GM18517 (cell line): Measurements from ENCODE around the gene OR5A2.
A peak's percentile ranks its signal among the peaks of the same experiment; 100 is the strongest.
"Not testable (repeated sequence)": the region's sequence is repeated elsewhere in the genome, so short reads cannot be mapped to it uniquely, and the experiment has no call there.

Experiments
- ATAC-seq: cut with Tn5 transposase; IDR thresholded peaks from one replicate; pipeline ENCODE4 v1.9.1; 2021; ENCODE audit warnings: mild to moderate bottlenecking, moderate library complexity; ENCODE audit not compliant: unreplicated experiment

The OR5A2 gene, protein sequence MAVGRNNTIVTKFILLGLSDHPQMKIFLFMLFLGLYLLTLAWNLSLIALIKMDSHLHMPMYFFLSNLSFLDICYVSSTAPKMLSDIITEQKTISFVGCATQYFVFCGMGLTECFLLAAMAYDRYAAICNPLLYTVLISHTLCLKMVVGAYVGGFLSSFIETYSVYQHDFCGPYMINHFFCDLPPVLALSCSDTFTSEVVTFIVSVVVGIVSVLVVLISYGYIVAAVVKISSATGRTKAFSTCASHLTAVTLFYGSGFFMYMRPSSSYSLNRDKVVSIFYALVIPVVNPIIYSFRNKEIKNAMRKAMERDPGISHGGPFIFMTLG

GRCh38 chr11:59426361-59427067 lies at the start of gene OR5A2:
TSS of gene OR5A2 (minus strand) at chr11:59426413. CDS start at chr11:59422953, 3,460 bp downstream.
- ATAC-seq, result no peak

- ATAC-seq, result no peak
Observed at GRCh38 chr11:59475176-59475575, 49.0 kb upstream of the OR5A2 start.

DNA sequence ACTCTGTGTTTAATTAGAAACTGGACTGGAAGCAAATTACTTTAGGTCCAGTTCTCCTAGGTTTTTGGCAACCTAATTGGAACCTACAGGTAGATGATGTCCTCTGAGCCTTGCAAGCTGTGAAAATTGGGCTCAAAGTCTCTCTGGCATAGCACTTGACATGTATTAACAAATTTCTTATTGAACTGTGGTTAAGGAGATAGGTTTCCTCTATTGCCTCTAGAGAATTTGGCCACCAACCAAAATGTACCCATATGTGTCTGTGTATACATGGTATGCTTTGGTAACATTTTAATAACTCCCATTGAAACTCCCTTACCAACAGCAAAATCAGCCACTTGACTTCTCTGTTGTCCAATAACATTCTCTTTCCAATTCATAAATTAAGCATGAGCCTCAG lies 46.8 kb upstream of the OR5A2 start, which contains the start of gene OR4D10:
Gene OR4D10 (plus strand): TSS at position 301 of the 400 bp plus-strand sequence. CDS start 4,115 bp downstream, outside the sequence.
- no peak for ATAC-seq

DNA sequence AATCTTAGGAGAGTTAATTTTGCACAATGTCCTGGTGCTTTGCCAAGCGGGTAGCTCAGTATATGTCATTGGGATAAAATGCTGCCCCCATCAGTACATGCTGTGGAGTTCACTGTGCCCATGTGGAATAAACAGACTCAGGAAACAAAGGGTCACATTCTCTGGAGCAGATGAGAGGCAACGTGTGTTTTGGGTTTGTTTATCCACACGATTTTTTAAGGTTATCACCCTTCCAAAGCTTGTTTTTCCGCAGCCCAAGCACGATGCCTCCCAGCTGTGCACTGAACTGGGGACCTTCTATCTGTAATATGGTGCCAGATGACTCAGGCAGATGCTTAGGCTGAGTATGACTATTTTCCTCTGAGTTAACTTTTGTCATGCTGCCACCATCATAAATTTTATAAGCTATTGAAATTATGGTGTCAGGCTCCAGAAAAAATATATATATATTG lies 37.0 kb upstream of the OR5A2 start:
- ATAC-seq, result no peak

GRCh38 chr11:59459916-59460315 lies 33.7 kb upstream of the OR5A2 start:
- no peak for ATAC-seq

DNA sequence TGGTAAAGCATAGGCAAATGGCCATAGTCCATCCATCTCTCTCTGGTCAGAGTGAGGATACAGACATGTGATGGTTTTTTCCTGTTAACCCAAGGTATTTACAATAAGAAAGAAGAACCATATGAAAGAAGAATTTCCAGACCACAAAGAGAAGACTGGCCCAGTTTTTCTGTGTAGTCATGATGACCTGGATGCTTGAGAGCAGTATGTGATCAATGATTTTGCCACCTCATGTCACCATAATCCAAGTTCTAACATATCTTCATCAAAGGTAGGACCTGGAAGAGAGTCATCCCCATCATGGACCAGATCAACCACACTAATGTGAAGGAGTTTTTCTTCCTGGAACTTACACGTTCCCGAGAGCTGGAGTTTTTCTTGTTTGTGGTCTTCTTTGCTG lies 30.4 kb upstream of the OR5A2 start, which contains the start of gene OR4D6:
Gene OR4D6 (plus strand): TSS at position 301 of the 400 bp plus-strand sequence. CDS start 0 bp downstream, at position 301.
- ATAC-seq, result no peak

DNA sequence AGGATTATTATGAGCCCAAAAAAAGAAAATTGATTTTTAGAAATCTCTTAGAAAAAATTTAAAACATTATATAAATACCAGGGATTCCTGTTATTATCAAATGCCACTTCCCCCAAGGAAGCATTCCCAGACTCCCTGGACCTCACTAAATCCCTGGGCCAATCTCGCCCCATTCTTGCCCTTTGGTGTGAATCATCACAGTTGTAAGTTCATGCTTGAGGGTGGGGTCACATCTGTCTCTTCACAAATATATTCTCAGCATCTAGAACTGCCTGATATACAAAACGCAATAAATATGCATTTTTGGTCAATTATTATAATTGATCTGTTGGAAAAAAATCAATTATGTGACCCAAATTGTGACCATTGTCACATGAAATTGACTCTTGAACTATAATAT lies 22.3 kb upstream of the OR5A2 start:
- ATAC-seq, result no peak

- not testable (repeated sequence) for ATAC-seq
Observed at GRCh38 chr11:59445624-59446023, 19.4 kb upstream of the OR5A2 start.

- ATAC-seq, result no peak
Observed at GRCh38 chr11:59437770-59438169, 11.6 kb upstream of the OR5A2 start.

DNA sequence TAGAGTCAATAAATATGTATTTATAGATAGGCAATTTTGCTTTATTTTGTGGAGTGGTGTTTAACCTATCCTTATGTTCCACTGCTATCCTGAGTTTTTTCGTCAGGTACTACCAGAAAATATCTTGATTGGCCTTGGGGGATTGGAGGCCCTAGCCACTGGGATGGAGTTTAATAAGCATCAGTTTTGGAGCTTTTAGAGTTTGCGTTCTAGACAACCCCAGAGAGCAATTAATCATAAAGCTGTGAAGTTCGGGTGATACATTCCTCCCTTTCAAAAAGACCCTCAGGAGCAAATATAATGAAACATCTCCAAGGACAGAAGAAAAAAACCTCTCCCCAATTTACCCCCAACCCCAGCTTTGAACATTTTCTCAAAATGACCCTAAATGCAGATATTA lies 10.0 kb upstream of the OR5A2 start, which contains the start of gene OR5A1:
Gene OR5A1 (plus strand): TSS at position 301 of the 400 bp plus-strand sequence. CDS start 6,700 bp downstream, outside the sequence.
- no peak for ATAC-seq

DNA sequence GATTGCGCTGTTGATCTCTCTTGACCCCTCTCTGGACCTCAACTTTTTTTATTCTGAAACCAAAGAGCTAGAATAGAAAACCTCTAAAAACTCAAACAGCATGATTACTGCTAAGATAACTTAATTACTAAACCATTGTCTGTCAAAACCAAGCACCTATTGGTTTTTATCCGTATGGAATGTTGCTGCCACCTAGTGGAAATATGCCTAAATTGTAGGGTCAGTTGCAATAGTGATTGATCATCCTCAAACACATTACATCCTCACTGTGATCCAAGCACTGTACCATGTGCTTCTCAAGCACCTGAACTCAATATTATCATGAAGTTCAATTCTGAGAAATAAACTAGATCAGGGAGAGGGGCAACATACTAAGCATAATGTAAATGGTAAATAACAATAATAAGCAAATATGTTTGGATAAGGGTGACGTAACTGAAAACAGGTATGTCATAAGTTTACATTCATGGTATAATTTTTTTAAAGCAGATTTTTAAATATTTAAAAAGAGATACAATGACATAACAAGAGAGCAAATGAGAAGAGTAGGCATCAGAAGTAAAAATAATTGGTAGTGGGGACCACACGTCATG lies 3.8 kb upstream of the OR5A2 start:
- peak; percentile 89 for ATAC-seq

DNA sequence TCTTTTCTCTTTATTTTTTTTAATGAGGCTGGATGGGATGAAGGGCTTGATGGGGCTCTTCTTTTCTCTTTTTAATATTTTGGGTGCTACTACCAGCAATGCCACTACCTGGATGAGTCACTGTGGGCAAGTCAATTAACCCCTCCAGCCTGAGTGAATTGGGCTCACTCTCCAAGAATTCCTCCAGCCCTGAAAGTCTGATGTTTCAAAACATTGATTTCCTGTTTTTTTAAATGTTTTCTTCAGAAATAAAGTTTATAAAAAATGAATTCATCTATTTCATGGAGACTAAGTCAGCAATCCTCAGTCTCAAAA lies 812 bp upstream of the OR5A2 start:
- no peak for ATAC-seq

DNA sequence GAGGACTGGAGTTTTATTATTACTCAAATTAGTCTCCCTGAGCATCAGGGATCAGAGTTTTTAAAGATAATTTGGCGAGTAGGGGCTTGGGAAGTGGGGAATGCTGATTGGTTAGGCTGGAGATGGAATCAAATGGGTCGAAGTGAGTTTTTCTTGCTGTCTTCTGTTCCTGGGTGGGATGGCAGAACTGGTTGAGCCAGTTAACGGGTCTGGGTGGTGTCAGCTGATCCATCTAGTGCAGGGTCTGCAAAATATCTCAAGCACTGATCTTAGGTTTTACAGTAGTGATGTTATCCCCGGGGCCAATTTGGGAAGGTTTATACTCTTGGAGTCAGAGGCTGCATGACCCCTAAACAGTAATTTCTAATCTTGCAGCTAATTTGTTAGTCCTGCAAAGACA lies 1.1 kb downstream of the OR5A2 start:
- no peak for ATAC-seq

DNA sequence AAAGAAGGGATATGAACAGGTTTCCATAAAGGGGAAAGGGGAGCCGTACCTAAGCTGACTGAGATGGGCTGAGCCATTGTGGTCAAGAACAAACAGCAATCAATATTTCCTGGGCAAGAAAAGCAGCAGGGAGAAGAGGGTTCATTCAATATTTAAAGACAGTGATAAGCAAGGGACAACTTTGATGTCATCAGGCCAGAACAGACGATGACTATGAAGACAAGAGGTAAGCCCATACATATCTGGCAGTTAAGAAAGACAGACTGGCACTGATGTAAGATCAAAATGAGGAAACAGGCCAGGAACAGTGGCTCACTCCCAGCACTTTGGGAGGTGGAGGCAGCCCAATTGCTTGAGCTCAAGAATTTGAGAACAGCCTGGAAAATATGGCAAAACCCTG lies 2.4 kb downstream of the OR5A2 start:
- no peak for ATAC-seq

DNA sequence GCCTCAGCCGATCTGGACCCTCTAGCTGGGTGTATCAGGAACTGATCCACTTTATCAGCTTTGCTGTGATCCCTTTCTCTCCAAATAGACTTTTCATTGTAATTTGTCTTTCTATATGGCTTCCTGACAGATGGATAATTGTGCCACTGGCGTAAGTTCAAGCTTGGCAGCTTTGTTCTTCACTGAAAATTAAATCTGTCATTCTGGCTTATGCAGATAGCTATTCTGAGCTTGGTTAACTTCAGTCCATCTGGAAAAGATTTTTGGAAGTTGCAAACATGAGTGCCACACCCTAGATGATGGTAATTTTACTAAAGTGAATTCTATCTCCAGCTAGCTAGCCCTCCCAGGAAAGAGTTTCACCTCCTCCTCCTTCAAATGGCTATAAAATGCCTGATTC lies 8.1 kb downstream of the OR5A2 start:
- ATAC-seq, result no peak

DNA sequence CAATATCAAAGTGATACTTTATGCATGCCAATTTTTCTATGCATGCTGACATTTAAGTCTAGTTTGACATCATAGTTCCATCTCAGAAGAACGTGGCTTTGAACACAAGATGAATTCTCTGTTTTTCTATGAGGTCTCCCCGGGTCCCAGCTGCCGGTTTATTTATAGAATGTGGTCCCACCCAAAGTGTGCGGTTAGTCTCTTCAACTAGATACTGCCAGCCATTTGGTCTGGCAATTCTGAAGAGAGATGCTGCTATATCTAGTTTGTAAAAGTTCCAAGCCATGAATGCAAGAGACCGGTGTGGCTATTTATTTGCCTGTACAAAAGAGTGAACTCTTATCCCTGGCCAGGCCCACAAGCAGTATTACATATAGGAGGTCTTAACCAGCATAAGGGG lies 9.2 kb downstream of the OR5A2 start:
- no peak for ATAC-seq

- ATAC-seq, result no peak
Observed at GRCh38 chr11:59416613-59417012, 9.6 kb downstream of the OR5A2 start.

DNA sequence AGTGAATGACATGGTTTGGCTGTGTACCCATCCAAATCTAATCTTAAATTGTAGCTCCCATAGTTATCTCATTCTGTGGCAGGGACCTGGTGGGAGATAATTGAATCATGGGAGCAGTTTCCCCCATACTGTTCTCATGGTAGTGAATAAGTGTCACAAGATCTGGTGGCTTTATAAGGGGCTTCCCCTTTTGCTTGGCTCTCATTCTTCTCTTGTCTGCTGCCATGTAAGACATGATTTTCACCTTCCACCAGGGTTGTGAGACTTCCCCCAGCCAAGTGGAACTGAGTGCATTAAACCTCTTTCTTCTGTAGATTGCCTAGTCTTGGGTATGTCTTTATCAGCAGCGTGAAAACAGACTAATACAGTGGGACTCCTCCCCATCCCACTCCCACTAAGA lies 11.1 kb downstream of the OR5A2 start:
- no peak for ATAC-seq

DNA sequence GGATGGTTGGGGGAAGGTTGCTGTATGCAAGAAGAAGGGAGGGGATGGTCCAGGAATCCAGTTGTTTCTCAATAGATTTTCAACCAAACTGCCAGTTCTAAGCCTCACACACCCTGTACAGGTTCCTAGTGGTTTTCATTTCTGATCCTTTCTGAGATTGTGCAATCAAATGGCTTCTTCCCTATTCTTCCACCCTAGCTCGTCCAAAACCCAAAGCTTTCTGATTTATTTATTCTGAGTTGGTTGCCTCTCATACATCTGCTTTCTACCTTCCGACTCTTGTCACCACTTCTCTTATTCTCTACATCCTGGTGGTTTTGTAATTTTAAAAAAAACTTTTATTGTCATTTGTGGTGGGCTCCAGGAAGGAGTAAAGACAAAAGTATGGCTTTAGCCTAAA lies 12.6 kb downstream of the OR5A2 start:
- no peak for ATAC-seq

GRCh38 chr11:59403546-59403945 lies 22.7 kb downstream of the OR5A2 start:
- no peak for ATAC-seq

GRCh38 chr11:59401262-59401552 lies 25.0 kb downstream of the OR5A2 start:
- ATAC-seq, result no peak
